GM18502 (cell line): ENCODE results near the gene CAMK2G.
"Not testable (repeated sequence)": the region's sequence is repeated elsewhere in the genome, so short reads cannot be mapped to it uniquely, and the experiment has no call there.

Source experiments
- ATAC-seq: cut with Tn5 transposase; IDR thresholded peaks from one replicate; pipeline ENCODE4 v1.9.1; 2021; ENCODE audit warnings: mild to moderate bottlenecking; ENCODE audit not compliant: unreplicated experiment, poor library complexity

Gene CAMK2G

DNA sequence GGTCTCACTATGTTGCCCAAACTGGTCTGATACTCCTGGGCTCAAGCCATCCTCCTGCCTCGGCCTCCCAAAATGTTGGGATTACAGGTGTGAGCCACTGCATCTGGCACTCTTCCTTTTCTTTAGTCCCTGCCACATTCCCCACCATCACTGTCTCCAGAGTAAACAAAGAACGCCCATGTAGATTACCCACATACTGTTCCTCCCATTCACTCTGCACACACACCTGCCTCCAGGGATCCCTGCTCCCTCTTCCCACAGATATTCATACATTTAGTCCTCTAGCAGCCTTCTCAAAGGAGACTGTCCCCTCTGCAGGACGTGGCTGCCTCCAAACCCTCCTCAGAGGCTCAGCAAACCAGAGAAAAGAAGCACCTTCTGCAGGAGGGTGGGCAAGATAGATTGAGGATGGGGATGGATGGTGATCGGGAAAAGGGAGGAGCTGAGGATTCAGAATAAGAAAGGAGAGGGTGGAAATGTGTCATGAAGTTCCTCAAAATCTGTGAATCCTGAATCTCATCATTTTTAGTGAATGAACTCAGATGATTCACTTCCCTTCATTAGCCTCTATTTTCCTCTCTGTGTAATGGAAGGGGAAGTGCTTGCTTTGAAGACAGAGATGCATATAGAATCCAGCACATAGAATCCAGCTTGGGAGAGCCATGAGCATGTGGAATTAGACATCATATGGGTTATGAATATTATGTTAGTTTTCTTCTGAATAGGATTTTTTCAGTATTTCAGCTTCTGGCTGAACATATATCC is 31.1 kb upstream of the CAMK2G start:
- no peak for ATAC-seq

DNA sequence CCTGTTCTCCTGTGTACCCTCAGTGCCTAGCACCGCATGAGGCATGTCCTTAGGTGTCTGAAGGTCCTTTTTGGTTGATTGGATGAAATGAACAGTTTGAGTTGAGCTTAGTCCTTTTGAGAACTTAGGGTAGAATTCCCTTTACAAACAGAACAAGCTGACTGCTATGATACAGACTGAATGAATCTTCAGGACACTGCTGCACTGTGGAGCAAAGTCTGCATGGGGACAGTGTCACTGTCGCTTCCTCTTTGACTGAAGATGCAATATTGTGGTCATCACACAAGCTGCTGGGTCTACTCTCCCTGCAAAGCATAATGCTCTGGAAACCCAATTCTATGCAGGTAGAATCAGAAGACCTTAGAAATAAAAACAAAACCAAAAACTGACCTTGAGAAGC is 28.0 kb upstream of the CAMK2G start:
- no peak for ATAC-seq

DNA sequence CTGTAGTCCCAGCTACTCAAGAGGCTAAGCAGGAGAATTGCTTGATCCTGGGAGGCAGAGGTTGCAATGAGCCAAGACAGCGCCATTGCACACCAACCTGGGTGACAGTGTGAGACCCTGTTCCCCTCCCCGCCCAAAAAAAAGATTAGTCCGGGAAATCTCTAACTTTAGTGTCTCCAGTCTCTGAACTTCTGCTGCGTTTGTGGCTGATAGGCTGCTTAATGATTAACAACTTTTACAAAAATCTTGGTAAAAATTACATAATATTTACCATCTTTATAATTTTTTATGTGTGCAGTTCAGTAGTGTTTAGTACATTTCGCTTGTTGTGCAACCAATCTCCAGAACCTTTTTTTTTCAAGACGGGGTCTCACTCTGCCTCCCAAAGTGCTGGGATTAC is 26.9 kb upstream of the CAMK2G start:
- no peak for ATAC-seq

DNA sequence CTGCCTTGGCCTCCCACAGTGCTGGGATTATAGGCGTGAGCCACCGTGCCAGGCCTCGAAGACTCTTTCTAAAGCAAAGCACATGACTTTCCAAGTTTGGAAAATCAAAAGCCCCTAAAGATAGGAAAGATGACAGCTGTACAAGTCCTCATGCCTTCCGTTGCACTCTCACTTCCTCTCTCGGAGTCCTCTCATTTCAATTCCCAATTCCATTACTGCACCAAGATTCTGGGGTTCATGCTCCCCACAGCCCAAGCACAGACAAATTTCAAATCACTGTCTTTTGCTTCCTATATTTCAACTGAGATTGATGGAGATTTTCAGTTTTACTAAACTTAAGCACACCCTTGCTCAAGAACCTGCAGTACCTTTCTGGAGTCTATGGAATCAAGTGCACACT is 25.7 kb upstream of the CAMK2G start:
- ATAC-seq = no peak

DNA sequence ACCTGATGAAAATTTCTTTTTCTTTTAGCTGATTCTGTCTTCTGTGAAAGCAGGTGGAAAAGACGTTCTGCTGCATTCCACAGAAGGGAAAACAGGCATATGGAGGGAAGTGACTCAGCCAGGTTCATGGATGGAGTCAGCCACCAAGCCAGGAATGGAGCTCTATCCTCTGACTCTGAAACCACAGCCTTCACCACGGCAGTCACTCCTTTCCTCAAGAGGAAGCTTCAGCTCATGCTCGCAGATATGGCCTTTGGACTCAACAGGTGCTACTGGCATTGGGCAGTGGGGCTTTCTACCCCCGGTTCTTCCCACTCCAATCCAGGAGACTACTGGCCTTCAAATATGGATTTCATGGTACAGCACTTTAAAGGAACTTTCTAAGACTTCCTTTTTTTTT is 25.1 kb upstream of the CAMK2G start:
- ATAC-seq = no peak

DNA sequence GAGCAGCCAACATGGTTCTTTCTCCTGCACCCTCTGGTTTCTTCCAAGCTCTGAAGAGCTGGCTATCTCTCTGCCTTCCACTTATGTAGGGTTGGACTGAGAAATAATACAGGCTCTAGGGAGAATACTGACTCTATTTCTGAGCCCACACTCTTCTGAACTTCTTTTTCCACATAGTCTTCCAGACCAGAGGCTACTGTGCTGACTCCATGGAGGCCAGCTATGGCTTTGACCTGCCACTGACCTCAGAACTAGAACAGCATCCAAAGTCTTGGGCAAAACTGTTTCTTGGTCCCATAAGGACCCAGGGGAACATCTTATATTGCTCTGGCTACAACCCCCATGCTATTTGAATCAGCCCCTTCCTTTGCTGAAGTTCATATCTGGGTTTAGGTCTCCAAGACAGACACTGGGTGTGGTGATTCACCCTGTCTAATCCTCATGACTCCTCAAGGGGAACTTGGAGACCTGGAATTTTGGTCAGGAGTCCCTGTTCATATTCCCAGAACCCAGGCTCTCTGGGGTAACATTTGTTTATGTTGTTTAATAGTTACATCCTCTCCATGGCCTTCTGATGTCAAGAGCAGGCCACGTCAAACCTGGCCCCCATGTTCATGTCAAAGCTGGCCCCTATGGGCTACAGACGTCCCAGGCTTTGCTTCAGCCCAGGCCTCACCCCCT is 24.5 kb upstream of the CAMK2G start:
- ATAC-seq = no peak

DNA sequence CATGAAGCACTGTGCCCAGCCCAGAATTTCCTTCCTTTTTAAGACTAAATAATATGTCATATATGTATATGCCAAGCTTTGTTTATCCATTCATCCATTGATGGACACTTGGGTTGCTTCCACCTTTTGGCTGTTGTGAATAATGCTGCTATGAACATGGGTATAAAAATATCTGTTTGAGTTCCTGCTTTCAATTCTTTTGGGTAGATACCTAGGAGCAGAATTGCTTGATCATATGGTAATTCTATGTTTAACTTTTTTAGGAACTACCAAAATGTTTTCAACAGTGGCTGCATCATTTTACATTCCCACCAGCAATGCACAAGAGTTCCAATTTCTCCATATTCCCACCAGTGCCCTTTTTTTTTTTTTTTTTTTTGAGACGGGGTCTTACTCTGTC is 23.3 kb upstream of the CAMK2G start:
- no peak for ATAC-seq

DNA sequence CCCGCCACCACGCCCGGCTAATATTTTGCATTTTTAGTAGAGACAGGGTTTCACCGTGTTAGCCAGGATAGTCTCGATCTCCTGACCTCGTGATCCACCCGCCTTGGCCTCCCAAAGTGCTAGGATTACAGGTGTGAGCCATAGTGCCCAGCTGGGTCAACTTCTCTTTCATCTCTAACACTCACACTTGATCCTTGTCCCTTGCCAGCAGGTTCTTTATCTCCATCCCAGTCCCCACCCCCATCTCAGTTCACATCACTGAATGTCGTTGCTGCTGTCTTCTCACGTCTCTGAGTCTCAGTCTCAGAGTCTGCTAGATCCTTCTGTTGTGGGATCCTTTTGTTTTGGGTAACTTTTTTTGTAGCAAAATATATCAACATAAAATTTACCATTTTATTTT is 21.0 kb upstream of the CAMK2G start:
- not testable (repeated sequence) for ATAC-seq

DNA sequence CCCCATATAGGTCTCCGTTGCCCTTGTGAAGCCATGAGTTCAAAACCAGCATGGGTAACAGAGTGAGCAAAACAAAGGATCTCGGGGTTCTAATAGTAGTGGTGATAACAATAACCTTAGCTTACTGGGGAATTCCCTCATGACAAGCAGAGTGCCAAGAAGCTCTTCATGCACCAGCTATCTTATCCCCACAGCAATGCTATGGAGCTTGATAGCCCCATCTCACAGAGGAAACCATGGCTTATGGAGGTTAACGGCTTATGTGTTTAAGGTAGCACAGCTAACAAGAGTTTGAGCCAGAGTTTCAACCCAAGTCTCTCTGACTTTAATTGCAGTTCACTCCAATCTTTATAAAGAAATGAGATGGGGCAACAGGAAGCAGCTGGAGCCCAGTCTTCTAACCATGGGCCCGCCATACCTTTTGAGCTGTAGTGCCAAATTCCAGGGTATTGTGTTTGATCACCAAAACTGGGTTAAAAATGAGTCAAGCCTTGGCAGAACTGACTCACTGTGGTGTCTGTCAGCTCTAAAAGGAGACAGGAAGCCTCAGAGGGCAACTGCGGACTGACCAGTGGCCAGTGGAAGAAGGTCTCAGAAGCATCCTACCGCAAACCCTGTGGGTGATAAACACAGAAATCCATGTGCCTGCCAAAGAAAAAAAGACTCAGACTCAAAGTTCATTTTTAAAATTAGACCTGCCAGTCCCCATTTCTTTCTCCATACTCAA is 20.1 kb upstream of the CAMK2G start:
- no peak for ATAC-seq

DNA sequence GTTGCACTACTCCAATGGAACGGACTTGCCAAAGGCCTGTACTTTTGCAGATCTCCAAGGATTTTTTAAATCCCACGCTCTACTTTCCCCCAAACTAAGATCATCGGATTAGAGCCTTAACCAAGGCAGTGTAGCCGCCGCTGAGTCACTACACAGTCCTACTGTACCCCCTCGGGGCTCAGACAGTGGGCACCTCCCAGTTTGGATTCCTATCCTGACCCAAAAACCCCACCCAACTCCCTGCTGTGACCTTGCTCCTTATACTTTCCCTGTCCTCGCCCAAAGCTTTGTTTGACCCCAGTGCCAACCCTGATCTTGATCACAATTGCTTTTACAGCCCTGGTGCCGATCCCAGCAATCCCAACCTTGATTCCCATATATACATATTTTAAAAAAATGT is 19.1 kb upstream of the CAMK2G start:
- no peak for ATAC-seq

DNA sequence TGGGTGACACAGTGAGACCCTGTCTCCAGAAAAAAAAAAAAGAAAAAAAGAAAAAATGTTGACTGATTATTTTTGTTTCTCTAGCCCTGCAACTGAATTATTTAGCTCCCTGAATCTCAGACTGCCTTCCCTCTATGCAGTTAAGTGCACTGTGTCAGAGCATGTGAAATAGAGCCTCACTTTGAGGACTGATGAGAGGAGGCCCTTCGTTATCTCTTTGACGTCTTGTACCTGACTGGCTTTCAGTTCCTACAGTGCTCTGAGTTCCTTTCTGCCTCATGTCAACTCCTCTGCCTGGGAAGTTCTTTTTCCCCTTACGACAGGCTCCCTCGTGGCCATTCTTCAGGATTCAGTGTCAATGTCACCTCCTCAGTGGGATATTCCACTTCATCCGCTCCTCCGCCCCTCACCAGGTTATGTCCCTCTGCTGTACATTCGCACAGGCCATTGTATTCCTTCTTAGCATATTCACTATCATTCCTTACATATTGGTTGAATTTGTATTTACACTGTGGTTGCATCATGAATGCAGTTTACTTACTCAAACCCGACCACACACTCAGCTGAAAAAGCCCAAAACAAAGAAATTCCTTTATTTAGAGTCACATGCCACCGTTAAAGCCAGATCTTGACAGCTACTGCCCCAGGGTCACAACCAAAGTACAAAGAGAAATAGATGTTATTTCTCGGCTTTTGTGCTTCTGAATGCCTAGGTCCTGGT is 18.1 kb upstream of the CAMK2G start:
- no peak for ATAC-seq

DNA sequence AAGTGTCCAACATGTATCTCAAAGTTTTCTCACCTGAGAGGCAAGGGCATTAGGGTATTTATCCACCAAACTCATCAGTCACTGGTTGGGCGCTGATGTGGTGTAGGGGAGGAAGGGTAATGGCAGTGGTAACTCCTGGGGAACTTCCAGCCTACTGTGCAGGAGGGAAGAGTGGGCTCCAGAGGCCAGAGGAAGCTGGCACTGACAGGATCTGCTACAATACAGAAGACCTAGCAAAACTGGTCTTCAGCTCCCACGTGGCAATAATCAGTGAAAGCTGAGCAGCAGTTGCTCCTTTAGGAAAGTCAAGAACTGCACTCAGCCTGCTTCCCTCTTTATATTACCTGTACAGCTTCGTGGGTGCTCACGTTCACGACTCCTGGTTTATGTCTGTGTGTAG is 17.2 kb upstream of the CAMK2G start:
- ATAC-seq = no peak

DNA sequence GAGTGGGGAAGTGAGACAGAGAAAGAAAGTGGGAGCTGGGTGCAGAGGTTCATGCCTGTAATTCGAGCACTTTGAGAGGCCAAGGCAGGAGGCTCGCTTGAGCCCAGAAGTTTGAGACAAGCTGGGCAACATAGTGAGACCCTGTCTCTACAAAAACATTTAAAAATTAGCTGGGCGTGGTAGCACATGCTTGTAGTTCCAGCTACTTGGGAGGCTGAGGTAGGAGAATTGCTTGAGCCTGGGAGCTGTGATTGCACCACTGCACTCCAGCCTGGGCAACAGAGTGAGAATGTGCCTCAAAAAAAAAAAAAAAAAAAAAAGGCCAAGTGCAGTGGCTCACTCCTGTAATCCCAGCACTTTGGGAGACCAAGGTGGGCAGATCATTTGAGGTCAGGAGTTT is 16.5 kb upstream of the CAMK2G start:
- ATAC-seq = not testable (repeated sequence)

DNA sequence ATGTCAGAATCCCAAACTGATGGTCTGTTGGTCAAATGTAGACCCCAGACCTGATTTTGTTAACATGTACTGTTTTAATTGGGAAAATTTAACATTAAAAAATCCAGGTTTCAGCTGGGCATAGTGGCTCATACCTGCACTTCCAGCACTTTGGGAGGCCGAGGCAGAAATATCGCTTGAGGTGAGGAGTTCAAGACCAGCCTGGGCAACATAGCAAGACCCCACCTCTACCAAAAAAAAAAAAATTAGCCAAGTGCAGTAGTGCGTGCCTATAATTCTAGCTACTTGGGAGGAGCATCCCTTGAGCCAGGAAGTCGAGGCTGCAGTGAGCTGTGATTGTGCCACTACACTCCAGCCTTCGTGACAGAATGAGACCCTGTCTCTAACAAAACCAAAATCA is 15.9 kb upstream of the CAMK2G start:
- no peak for ATAC-seq

DNA sequence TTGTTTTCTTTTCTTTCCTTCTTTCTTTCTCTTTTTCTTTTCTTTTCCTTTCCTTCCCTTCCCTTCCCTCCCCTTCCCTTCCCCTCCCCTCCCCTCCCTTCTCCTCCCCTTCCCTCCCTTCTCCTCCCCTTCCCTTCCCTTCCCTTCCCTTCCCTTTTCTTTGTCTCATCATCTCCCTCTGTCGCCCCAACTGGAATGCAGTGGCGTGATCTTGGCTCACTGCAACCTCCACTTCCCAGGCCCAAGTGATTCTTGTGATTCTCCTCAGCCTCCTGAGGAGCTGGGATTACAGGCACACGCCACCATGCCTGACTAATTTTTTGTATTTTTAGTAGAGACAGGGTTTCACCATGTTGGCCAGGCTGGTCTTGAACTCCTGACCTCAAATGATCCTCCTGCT is 15.1 kb upstream of the CAMK2G start:
- not testable (repeated sequence) for ATAC-seq

DNA sequence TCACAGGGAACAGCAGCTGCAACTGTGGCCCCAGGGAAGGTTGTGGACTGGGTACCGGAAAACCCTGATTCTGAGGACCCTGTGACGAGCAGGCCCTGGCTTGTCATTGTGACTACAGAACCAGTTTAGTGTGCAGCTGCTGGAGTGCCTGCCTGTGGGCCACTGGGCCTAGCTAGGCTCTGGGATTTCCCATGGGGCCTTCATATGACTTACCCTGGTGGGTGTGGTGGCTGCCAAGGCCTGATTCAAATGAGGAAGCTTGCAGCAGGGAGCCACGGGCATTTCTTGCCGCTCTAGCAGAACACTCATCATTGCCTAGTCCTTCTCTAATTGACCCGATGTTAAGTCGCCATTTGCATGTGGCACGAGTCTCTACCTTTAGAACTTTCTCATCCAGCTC is 14.7 kb upstream of the CAMK2G start:
- no peak for ATAC-seq

DNA sequence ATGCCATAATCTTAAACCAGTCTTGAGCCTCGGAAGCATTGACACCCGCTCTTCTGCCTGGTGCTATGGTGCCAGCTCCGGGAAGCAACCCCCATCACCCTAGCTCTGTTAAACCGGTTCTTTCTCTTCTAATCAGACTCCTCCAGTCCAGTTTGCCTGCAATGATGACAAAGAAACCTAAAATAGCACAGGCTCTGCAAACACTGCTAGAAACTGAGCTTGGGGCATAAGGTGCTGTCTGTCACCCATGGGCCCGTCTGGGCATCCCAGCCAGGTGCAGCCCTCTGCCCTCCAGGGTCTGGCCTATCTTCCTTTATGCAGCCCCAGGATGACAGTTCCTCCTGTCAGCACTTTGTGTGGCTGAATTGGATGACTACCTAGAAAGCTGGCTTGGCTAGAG is 14.2 kb upstream of the CAMK2G start:
- ATAC-seq = no peak

DNA sequence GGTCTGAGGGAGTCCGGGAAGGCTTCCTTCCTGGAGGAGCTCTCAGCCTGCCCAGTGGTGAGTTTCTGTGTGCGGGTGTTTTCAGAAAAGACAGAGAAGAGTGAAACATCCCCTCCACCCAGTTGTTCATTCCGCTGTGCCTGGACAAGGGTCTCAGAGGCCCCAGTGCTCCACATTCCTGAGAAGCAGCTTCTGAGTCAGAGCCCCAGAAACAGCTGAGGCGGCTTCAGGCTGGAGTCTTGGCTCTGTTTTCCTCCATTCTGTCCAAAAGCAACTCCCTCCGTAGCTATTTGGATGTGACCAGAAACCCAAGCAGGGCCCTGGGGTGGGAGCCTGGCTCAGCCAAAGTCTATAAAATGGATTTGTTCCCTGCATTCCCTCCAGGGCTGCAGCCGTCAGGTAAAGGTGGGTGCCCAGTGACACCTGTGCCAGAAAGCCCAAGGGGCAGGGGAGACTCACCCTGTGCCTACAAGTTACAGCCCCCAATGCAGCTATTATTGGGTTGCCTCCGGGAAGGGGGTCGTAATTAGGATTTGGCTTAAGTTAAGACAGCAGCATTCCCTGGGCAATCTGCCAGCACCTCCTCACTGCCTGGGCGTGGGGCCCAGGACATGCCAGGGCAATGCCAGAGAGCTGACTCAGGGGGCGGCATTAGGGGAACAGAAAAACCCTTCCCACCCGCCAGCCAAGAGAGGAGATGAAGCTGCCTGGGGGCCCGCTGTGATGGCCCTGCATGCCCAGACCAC is 13.1 kb upstream of the CAMK2G start:
- no peak for ATAC-seq

DNA sequence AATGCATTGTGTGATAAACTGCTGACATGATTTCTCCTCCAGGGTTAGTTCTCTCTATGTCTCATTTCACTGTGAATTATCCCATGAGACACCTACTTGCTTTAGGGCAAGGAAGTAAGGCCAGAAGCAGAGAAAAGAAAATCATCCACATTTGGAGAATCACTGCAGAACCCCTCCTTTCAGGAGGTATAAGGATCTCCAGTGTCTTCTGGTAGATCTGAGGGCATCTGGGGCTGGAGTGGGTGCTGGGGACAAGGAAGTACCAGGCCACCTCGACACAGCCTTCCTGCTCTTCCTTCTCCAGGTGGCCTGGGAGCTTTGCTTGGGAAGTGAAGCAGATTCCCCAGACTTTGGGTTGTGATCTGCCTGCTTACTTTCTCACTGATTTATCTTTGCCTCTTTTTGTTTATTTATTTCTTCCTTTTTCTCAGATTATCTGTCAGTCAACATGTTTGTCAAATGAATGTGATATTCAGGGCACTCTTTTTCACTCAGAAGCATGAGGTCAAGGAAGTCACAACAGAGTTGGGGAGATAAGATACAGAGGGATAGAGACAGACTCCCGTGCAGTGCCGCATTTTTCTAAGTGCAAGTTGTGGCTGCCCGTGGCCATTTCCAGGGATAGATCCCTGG is 12.4 kb upstream of the CAMK2G start:
- no peak for ATAC-seq

DNA sequence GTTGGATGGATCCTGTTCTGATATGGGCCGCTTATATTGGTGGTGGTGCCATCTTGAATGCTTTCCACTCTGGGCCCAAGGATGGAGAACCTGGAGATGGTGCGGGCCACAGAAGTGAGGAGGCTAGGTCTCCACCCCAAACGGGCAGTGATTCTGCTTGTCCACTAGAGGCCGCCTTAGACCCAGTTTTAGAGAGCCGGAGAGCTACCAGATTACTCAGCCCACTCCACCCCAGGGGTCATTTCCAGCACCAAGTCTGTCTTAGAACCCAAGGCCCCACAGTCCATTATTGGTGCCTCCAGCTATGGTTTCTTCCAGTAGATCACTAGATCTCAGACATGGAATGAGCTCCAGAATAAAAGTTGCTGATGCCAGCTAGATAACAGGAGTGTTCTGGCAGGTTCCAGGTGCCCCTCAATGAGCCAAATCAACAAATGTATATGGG is 11.8 kb upstream of the CAMK2G start:
- ATAC-seq = peak; percentile 63
